GM12873 (cell line): ENCODE measurements around the gene SLC2A1.

Experiments used
- CTCF ChIP-seq: IDR thresholded peaks from 2 replicates; pipeline ENCODE4 v1.5.1; 2012; ENCODE audit warnings: low read depth, mild to moderate bottlenecking, moderate library complexity, low read length, control low read depth; ENCODE audit not compliant: insufficient read depth; ENCODE audit errors: missing control alignments

The SLC2A1 gene

DNA sequence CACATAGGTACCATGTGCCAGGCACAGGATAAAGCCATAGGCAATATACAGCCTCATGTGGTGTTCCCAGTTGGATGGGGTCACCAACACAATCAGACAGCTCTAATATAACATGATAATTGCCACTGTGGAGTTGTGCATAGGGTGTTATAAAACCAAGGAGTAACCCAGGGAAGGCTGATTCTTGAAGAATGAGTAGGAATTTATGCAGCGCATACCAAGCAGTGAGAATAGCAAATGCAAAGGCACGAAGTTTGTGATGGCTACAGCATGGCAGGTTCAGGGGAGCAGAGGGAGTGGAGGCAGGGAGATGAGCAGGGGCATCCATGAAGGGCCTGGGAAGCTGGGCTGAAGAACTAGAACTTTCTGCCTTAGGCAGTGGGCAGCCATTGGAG, 20.4 kb upstream of the SLC2A1 start:
- TF ChIP-seq CTCF, result no peak

- no peak for TF ChIP-seq CTCF
Measured at GRCh38 chr1:42978317-42979035, 19.8 kb upstream of the SLC2A1 start.

DNA sequence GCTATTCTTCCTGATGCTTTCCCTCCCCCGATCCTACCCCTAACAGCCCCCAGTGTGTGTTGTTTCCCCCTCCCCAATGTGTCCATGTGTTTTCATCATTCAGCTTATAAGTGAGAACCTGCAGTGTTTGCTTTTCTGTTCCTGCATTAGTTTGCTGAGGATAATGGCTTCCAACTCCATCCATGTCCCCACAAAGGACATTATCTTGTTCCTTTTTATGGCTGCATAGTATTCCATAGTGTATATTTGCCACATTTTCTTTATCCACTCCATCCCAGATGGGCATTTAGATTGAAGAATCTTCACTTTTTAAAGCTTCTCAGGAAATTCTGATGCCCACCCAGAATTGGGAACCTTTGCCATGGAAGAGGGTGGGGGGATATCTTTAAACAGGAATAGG, 19.0 kb upstream of the SLC2A1 start:
- no peak for TF ChIP-seq CTCF

GRCh38 chr1:42975561-42976225, 17.0 kb upstream of the SLC2A1 start:
- no peak for TF ChIP-seq CTCF

GRCh38 chr1:42974767-42975437, 16.2 kb upstream of the SLC2A1 start:
- no peak for TF ChIP-seq CTCF

GRCh38 chr1:42973799-42974198, 15.1 kb upstream of the SLC2A1 start:
- no peak for TF ChIP-seq CTCF

- no peak for TF ChIP-seq CTCF
Measured at GRCh38 chr1:42973286-42973685, 14.6 kb upstream of the SLC2A1 start.
